ENCODE results near the gene SKAP1. TPM values are rescaled to one million over a fixed set of nuclear protein-coding genes. Genes with fewer than 3 reads are reported as not detected.

SKAP1 gene
- total RNA-seq, 4 donors from 2014 or later, result 1.1 to 12.1 (median 1.8) TPM; not detected in 1

DNA sequence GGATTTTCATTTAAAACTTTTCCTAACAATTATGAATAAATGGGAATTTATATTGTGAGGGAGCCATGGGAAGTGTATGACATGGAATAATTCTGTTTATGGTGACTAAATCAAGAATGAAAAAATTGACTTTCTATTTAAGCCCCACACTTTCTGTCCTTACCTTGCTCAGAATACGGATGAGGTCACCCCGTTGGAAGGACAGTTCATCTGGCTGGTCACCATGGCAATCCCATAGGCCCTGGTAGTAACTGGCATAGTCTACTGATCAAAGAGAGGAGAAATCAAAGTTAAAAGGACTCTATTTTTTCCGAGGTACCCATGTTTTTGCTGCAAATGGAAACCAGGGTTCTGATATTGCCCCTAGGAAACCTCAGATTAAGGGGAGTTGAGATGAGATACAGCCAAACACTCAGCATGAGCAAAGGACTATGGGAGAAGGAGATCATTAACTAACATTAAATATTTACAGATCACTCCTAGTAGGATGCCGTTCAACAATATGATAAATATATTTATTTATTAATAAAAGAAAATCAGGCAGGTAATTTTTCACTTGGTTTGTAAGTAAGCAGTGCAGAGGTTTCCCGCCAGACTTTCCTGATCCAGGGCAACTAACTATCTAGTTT, 267.6 kb downstream of the SKAP1 start:
- 92% methylated on average over 4 to 5 of the region's 5 CpGs for WGBS, 2 donors (ENCODE audit: low coverage in 1 of 2)

DNA sequence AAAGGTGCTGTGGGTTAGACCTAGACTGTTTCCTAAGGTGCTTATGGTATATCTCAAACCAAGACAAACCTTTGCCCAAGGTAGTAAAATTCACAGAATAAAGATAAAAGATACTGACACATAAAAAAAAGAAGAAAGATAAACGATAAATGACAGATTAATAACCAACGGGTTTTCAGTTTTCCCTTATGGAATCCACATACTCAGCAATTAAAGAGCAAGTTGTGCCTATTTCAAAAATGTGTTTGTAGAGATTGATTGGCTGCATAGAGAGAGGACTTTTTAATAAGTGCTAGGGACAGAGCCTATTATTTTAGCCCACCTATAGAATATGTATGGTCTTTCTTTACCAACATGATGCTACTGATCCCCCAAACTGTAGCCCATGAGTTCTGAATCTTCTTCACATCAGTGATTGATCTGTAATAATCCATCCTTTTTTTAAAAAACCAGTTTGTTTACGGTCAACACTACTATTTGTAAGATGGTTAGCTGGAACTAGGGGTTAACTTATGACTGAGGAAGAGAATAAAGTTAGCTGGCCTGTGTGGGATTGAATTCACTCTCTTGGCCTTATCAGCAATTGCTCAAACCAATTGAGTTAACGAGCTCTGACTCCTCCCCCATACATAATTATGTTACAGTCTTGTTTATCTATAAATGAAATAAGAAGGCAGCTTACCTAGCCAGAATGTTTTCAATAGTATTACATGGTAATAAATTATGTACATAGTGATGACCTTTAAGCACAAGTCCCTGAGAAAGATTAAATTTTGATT, 268.7 kb downstream of the SKAP1 start:
- peaks cover 25% of the 10 kb centered on the region for H3K27me3 ChIP-seq
- WGBS, 2 donors (ENCODE audit: low coverage in 1 of 2), result 94 to 96% methylated on average over 2 to 4 of the region's 4 CpGs
- no peaks in the 10 kb centered on the region for H3K36me3 ChIP-seq
- no peak overlapping the region for H3K4me3 ChIP-seq
- ATAC-seq, result no peak
- H3K27ac ChIP-seq, result no peak overlapping the region
- no peak for TF ChIP-seq POLR2A (IDR thresholded peaks at IDR 0.05)
- no peak for TF ChIP-seq POLR2AphosphoS5 (IDR thresholded peaks at IDR 0.05)
- TF ChIP-seq EP300 (IDR thresholded peaks at IDR 0.05), result no peak
- TF ChIP-seq, protein P1, sequence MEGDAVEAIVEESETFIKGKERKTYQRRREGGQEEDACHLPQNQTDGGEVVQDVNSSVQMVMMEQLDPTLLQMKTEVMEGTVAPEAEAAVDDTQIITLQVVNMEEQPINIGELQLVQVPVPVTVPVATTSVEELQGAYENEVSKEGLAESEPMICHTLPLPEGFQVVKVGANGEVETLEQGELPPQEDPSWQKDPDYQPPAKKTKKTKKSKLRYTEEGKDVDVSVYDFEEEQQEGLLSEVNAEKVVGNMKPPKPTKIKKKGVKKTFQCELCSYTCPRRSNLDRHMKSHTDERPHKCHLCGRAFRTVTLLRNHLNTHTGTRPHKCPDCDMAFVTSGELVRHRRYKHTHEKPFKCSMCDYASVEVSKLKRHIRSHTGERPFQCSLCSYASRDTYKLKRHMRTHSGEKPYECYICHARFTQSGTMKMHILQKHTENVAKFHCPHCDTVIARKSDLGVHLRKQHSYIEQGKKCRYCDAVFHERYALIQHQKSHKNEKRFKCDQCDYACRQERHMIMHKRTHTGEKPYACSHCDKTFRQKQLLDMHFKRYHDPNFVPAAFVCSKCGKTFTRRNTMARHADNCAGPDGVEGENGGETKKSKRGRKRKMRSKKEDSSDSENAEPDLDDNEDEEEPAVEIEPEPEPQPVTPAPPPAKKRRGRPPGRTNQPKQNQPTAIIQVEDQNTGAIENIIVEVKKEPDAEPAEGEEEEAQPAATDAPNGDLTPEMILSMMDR (IDR thresholded peaks at IDR 0.05), result no peak
- no peaks in the 10 kb centered on the region for H3K9me3 ChIP-seq
- no peaks in the 10 kb centered on the region for H3K4me1 ChIP-seq

More for the DNA sequence above, 267.6 kb downstream of the SKAP1 start:
- H3K36me3 ChIP-seq, result no peaks in the 10 kb centered on the region
- no peak for ATAC-seq
- no peak overlapping the region for H3K4me3 ChIP-seq
- H3K27me3 ChIP-seq, result peaks cover 17% of the 10 kb centered on the region
- H3K9me3 ChIP-seq, result no peaks in the 10 kb centered on the region
- H3K27ac ChIP-seq, result no peak overlapping the region
- H3K4me1 ChIP-seq, result no peaks in the 10 kb centered on the region
- TF ChIP-seq EP300 (IDR thresholded peaks at IDR 0.05), result no peak
- TF ChIP-seq, protein P1 (IDR thresholded peaks at IDR 0.05), result no peak
- TF ChIP-seq POLR2A (IDR thresholded peaks at IDR 0.05), result no peak
- no peak for TF ChIP-seq POLR2AphosphoS5 (IDR thresholded peaks at IDR 0.05)

DNA sequence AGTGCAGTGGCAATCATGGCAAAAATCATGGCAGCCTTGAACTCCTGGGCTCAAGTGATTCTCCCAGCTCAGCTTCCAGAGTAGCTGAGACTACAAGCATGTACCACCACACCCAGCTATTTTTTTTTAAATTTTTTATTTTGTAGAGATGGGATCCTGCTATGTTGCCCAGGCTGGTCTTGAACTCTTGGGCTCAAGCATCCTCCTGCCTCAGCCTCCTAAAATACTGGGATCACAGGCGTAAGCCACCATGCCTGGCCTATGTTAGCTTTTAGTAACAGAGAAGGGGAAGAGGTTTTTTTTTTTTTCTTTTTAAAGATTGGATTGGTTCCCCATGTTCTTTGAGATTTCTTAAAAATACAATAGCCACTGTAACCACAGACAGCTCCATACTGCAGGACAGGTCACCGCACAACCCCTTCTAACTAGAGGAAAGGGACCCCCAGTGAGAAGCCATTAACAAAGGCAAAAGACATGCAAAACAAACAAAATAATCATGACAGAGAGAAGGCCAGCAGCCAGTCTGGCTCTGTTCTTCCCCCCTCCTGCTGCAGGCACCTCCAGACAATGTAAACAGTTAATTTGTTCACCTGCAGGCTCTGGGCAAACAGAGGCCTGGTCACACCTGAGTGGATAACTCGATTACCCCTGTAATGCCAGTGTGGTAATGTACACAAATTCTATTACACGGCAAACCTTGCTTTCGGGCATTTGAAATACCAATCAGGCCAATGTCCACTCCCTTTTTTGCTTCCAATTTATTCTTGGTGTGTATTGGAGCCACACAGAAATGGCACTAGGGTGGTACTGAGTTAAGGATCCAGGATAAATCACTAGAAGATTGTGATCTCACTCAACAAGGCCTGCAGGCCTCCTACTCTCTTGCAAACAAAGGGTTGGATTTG, 269.6 kb downstream of the SKAP1 start:
- 76 to 82% methylated on average over 4 to 5 of the region's 5 CpGs for WGBS, 2 donors (ENCODE audit: low coverage in 1 of 2)
- TF ChIP-seq EP300 (IDR thresholded peaks at IDR 0.05) (no peak), POLR2AphosphoS5 (IDR thresholded peaks at IDR 0.05) (no peak), POLR2A (IDR thresholded peaks at IDR 0.05) (no peak)
- TF ChIP-seq, protein P1 (IDR thresholded peaks at IDR 0.05), result no peak

DNA sequence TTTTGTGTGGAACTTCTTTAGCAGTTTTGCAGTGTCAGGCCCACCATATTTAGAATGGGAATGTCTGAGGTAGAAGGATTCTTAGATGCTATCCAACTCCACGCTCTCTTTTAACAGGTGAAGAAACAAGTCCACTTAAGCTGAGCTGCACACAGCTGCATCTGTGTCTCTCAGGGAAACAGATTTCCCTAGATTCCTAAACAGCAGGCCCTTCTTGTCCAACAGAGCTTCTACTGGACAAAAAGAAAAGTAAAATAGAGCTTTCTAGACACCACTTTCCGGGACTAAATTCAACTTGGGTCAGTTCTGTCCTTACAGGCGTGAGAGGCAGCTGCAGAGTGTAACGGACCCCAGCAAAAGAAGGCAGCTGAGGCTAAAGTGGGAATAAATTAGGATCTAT, 270.8 kb downstream of the SKAP1 start:
- ATAC-seq, result no peak
- H3K9me3 ChIP-seq, result no peaks in the 10 kb centered on the region
- peaks cover 40% of the 10 kb centered on the region for H3K27me3 ChIP-seq
- WGBS, 2 donors (ENCODE audit: low coverage in 1 of 2), result 47 to 100% methylated on average over 2 to 4 of the region's 4 CpGs
- no peak overlapping the region for H3K4me3 ChIP-seq
- H3K27ac ChIP-seq, result no peak overlapping the region
- TF ChIP-seq POLR2A (IDR thresholded peaks at IDR 0.05), result no peak
- TF ChIP-seq, protein P1 (IDR thresholded peaks at IDR 0.05), result no peak
- TF ChIP-seq EP300 (IDR thresholded peaks at IDR 0.05), result no peak
- no peaks in the 10 kb centered on the region for H3K36me3 ChIP-seq
- H3K4me1 ChIP-seq, result no peaks in the 10 kb centered on the region

More for the DNA sequence above, 269.6 kb downstream of the SKAP1 start:
- peaks cover 34% of the 10 kb centered on the region for H3K27me3 ChIP-seq
- H3K36me3 ChIP-seq, result no peaks in the 10 kb centered on the region
- no peak overlapping the region for H3K4me3 ChIP-seq
- H3K4me1 ChIP-seq, result no peaks in the 10 kb centered on the region
- H3K27ac ChIP-seq, result no peak overlapping the region
- no peaks in the 10 kb centered on the region for H3K9me3 ChIP-seq
- ATAC-seq, result no peak

Measured in gastroesophageal sphincter (tissue), 4 donors.